Fibroblast of lung (primary cell): Measurements from ENCODE around the gene H1-8.

Experiments used
- CTCF ChIP-seq, 2 donors: IDR thresholded peaks in 1 of 2; conservative IDR thresholded peaks in 1 of 2; 1 replicate in 1 of 2; 2 replicates in 1 of 2; pipeline ENCODE4 v1.5.1; 2011 to 2012; ENCODE audit warnings: low read length in 2 of 2, control low read depth in 1 of 2, inconsistent platforms in 1 of 2, low read depth in 1 of 2, mild to moderate bottlenecking in 1 of 2
- EZH2 ChIP-seq: IDR thresholded peaks from 2 replicates; pipeline ENCODE4 v1.5.1; 2012; ENCODE audit warnings: low read length, control low read depth, mild to moderate bottlenecking; ENCODE audit errors: missing control alignments

- no peak for TF ChIP-seq CTCF (conservative IDR thresholded peaks at IDR 0.05 in 1 of 2, IDR thresholded peaks at IDR 0.05 in 1 of 2; ENCODE audit: low read depth in 1 of 2, low read length in 2 of 2)
- no peak for TF ChIP-seq EZH2
Observed at GRCh38 chr3:129558081-129558771, 15.3 kb downstream of the H1-8 start.
